Measurements from ENCODE around the gene TMEM117. TPM values are rescaled to one million over a fixed set of nuclear protein-coding genes. Genes with fewer than 3 reads are reported as not detected.

The TMEM117 gene
- 6.2 and 7.6 TPM in 2 replicates for total RNA-seq (2014; rRNA removed; shearing (Covaris generic))

DNA sequence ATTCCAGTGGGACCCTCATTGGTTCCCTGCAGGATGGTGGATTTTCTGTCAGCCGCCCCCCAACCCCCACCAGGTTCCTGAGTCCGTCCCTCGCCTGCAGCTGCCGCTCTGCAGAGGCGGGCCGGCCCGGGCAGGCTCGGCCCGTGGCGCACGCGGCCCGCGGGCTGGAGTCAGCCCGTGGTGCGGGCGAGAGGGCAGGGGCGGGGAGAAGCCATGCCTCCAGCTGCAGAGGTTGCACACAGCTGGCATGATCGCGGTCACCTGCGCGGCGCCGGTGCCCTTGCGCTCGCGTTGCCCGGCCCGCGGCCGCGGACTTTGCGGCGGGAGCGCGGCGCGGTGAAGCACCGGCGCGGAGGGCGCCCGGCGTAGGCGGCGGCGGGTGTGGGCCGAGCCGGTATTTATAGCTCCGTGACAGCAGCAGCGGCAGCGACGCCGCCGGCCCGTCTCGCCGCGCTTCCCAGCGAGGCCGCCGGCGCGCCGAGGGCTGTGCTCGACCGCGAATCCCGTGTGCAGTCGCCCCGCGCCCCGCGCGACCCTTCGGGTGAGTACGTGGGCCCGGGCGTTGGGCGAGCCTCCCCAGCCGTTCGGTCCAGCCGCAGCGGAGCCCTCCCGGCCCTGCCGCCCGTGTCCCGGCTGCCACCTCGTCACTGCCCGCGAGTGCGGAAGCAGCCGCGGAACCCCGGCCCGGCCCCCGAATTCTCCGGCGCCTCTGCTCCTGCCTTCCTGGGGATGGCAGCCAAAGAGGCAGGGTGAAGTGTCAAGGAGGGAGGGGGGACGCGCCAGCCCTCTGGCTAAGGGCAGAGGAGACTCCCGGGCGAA, at the start of gene TMEM117:
Gene TMEM117, plus strand, starts transcription at position 426 of the 819 bp plus-strand sequence.

DNA sequence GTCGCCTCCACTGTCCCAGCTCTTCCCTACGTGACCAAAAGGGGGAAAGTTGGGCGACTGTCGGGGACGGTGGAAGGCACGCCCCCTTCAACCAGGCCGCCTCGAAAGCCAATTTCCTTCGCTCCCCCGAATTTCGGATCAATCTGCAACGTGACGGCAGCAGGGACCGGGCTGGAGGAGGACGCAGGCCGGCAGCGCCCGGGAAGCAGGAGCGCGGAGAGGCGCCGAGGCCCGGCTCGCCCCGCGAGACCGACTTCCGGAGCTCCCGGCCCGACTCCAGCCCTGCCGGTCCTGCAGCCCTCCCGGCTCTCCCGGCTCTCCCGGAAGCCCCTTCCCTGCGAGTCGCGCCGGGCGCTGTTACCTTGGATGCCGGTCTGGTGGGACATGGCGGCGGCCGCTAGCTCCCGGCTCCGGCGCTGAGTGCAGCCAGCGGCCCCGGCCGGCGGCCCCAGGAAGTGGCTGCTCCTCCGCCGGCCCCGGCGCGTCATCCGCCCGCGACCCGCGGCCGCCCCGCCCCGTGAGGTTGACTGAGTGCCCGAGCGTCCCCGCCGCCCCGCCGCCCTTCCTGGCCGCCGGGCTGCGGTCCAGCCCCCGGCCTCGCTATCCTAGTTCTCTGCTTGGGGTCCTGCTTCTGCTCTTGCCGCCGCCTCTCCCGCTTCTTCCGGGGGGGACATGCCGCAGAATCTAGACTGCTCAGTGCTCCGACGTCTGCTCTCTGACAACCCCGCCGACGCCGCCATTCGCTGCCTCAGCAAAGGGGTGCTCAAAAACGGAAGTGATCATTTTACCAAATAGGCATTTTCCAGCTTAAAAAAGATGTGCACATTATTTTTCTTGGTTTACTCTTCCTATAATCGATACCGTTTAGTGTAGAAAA, 29.8 kb upstream of the TMEM117 start, which contains the start of gene TWF1:
Gene TWF1, minus strand, starts transcription at position 458 of the 877 bp plus-strand sequence. Its CDS starts 72 bp downstream, at position 386.

Other genes starting within 250 kb of the TMEM117 start
- 7.5 and 14.2 TPM in 2 replicates for gene PUS7L, start 77.3 kb upstream of the TMEM117 start, total RNA-seq (2014; rRNA removed; shearing (Covaris generic))
- gene IRAK4, start 77.1 kb upstream of the TMEM117 start, total RNA-seq (2014; rRNA removed; shearing (Covaris generic)) = 6.1 and 7.2 TPM in 2 replicates
- 136 and 146 TPM in 2 replicates for gene TWF1, start 29.8 kb upstream of the TMEM117 start, total RNA-seq (2014; rRNA removed; shearing (Covaris generic))

Data from A375 (cell line).